ENCODE results near the gene STAC3. TPM values are rescaled to one million over a fixed set of nuclear protein-coding genes. Genes with fewer than 3 reads are reported as not detected.

STAC3 gene
- total RNA-seq (2021) = 3.2 to 3.4 TPM (median 3.3 TPM) in 3 replicates
- percentile 41 among the genes with signal in this experiment for Bru-seq, nascent RNA
- long read RNA-seq, experiment 1, partial matches to known transcripts = 0 of 2 reads
- long read RNA-seq, experiment 1, other reads (novel, unspliced or antisense) = 2 of 2 reads
- long read RNA-seq, experiment 2, partial matches to known transcripts = 2 of 2 reads
- long read RNA-seq, experiment 2, other reads (novel, unspliced or antisense) = 0 of 2 reads
- long read RNA-seq, experiment 3 = 0 reads

DNA sequence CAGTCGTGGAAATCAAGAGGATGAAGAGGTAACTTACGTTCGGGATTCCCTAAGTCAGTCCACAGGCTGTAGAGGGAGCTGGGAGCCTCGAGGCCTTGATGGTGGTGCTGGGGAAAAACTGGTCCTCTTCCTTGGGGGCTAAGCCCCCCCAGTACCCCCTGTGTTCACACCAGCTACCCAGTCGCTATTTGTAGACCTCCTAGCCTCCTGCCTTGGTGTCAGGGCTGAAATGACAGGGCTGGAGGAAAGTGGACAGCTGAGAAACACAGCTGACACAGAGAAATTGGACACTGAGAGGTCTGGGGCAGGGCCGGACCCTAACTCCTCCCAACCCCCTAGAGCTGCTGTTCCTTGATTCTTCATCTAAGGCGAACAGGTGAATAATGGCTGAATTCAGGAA lies at the start of gene STAC3:
Gene STAC3 (minus strand): TSS at position 232 of the 400 bp plus-strand sequence. CDS start 1,551 bp downstream, outside the sequence.
- ChIA-PET CTCF (interaction anchor here (0.8 to 18.5 kb wide), 17 partner anchors 8 to 209 kb away, joined by 3 to 660 read pairs (median 6); partner anchors contain the start of genes GLI1, INHBE and SHMT2), POLR2A (interaction anchor here (1.2 kb wide), 1 partner anchor 204 kb away, joined by 4 read pairs; the partner anchor contains the start of gene INHBE)
- Mint-ChIP-seq H3K36me3 (no peaks in the 10 kb centered on the region), H3K4me1 (peaks cover 40% of the 10 kb centered on the region), H3K27ac (no peak within 1 kb of the TSS), H3K27me3 (ENCODE audit: low read depth) (no peaks in the 10 kb centered on the region), H3K4me3 (no peak within 1 kb of the TSS), H3K9me3 (no peaks in the 10 kb centered on the region)
- TF ChIP-seq, protein P1, sequence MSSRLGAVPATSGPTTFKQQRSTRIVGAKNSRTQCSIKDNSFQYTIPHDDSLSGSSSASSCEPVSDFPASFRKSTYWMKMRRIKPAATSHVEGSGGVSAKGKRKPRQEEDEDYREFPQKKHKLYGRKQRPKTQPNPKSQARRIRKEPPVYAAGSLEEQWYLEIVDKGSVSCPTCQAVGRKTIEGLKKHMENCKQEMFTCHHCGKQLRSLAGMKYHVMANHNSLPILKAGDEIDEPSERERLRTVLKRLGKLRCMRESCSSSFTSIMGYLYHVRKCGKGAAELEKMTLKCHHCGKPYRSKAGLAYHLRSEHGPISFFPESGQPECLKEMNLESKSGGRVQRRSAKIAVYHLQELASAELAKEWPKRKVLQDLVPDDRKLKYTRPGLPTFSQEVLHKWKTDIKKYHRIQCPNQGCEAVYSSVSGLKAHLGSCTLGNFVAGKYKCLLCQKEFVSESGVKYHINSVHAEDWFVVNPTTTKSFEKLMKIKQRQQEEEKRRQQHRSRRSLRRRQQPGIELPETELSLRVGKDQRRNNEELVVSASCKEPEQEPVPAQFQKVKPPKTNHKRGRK (CRISPR knock-in tag; IDR thresholded peaks at IDR 0.05; ENCODE audit: borderline replicate concordance) = no peak
- TF ChIP-seq SP1 (CRISPR knock-in tag; conservative IDR thresholded peaks at IDR 0.05) (no peak), SMAD3 (CRISPR knock-in tag; IDR thresholded peaks at IDR 0.05; ENCODE audit: borderline replicate concordance) (no peak), FOXK1 (CRISPR knock-in tag; IDR thresholded peaks at IDR 0.05) (no peak), ZBTB21 (CRISPR knock-in tag; IDR thresholded peaks at IDR 0.05; ENCODE audit: borderline replicate concordance) (no peak), GTF2I (CRISPR knock-in tag; conservative IDR thresholded peaks at IDR 0.05) (no peak), ZNF219 (CRISPR knock-in tag; IDR thresholded peaks at IDR 0.05; ENCODE audit: borderline replicate concordance) (no peak), CREB1 (CRISPR knock-in tag; IDR thresholded peaks at IDR 0.05) (no peak)
- TF ChIP-seq, protein P2, sequence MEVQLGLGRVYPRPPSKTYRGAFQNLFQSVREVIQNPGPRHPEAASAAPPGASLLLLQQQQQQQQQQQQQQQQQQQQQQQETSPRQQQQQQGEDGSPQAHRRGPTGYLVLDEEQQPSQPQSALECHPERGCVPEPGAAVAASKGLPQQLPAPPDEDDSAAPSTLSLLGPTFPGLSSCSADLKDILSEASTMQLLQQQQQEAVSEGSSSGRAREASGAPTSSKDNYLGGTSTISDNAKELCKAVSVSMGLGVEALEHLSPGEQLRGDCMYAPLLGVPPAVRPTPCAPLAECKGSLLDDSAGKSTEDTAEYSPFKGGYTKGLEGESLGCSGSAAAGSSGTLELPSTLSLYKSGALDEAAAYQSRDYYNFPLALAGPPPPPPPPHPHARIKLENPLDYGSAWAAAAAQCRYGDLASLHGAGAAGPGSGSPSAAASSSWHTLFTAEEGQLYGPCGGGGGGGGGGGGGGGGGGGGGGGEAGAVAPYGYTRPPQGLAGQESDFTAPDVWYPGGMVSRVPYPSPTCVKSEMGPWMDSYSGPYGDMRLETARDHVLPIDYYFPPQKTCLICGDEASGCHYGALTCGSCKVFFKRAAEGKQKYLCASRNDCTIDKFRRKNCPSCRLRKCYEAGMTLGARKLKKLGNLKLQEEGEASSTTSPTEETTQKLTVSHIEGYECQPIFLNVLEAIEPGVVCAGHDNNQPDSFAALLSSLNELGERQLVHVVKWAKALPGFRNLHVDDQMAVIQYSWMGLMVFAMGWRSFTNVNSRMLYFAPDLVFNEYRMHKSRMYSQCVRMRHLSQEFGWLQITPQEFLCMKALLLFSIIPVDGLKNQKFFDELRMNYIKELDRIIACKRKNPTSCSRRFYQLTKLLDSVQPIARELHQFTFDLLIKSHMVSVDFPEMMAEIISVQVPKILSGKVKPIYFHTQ (CRISPR knock-in tag; IDR thresholded peaks at IDR 0.05) = no peak
- TF ChIP-seq, protein P3, sequence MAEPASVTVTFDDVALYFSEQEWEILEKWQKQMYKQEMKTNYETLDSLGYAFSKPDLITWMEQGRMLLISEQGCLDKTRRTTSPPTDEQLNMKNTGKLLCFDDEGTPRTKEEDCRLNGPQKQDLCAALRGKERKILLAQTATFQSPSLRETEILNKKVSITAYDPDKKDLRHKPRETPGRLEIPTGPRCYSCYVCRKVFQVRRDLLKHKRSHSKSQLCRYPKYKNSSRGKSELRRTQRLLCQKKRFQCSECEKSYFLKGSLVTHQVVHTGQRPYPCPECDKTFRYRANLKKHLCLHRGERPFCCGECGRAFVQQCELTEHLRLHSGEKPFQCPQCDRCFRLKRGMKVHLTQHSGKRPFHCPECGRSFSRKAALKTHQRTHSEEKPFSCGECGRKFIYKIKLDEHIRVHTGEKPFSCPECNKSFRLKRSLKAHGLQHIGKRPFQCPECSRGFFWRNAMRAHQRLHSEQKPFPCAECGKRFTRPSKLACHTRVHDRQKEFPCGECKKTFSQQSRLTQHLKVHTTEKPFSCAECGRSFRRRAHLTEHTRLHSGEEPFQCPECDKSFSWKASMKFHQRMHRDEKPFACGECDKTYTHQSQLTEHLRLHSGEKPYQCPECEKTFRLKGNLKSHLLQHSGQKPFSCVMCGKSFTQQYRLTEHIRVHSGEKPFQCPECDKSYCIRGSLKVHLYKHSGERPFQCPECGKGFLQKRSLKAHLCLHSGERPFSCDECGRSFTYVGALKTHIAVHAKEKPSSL (CRISPR knock-in tag; conservative IDR thresholded peaks at IDR 0.05) = no peak
- TF ChIP-seq, protein P4, sequence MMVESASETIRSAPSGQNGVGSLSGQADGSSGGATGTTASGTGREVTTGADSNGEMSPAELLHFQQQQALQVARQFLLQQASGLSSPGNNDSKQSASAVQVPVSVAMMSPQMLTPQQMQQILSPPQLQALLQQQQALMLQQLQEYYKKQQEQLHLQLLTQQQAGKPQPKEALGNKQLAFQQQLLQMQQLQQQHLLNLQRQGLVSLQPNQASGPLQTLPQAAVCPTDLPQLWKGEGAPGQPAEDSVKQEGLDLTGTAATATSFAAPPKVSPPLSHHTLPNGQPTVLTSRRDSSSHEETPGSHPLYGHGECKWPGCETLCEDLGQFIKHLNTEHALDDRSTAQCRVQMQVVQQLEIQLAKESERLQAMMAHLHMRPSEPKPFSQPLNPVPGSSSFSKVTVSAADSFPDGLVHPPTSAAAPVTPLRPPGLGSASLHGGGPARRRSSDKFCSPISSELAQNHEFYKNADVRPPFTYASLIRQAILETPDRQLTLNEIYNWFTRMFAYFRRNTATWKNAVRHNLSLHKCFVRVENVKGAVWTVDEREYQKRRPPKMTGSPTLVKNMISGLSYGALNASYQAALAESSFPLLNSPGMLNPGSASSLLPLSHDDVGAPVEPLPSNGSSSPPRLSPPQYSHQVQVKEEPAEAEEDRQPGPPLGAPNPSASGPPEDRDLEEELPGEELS (CRISPR knock-in tag; IDR thresholded peaks at IDR 0.05) = no peak
- TF ChIP-seq, protein P5, sequence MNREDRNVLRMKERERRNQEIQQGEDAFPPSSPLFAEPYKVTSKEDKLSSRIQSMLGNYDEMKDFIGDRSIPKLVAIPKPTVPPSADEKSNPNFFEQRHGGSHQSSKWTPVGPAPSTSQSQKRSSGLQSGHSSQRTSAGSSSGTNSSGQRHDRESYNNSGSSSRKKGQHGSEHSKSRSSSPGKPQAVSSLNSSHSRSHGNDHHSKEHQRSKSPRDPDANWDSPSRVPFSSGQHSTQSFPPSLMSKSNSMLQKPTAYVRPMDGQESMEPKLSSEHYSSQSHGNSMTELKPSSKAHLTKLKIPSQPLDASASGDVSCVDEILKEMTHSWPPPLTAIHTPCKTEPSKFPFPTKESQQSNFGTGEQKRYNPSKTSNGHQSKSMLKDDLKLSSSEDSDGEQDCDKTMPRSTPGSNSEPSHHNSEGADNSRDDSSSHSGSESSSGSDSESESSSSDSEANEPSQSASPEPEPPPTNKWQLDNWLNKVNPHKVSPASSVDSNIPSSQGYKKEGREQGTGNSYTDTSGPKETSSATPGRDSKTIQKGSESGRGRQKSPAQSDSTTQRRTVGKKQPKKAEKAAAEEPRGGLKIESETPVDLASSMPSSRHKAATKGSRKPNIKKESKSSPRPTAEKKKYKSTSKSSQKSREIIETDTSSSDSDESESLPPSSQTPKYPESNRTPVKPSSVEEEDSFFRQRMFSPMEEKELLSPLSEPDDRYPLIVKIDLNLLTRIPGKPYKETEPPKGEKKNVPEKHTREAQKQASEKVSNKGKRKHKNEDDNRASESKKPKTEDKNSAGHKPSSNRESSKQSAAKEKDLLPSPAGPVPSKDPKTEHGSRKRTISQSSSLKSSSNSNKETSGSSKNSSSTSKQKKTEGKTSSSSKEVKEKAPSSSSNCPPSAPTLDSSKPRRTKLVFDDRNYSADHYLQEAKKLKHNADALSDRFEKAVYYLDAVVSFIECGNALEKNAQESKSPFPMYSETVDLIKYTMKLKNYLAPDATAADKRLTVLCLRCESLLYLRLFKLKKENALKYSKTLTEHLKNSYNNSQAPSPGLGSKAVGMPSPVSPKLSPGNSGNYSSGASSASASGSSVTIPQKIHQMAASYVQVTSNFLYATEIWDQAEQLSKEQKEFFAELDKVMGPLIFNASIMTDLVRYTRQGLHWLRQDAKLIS (CRISPR knock-in tag; IDR thresholded peaks at IDR 0.05; ENCODE audit: borderline replicate concordance) = no peak
- TF ChIP-seq, protein P6, sequence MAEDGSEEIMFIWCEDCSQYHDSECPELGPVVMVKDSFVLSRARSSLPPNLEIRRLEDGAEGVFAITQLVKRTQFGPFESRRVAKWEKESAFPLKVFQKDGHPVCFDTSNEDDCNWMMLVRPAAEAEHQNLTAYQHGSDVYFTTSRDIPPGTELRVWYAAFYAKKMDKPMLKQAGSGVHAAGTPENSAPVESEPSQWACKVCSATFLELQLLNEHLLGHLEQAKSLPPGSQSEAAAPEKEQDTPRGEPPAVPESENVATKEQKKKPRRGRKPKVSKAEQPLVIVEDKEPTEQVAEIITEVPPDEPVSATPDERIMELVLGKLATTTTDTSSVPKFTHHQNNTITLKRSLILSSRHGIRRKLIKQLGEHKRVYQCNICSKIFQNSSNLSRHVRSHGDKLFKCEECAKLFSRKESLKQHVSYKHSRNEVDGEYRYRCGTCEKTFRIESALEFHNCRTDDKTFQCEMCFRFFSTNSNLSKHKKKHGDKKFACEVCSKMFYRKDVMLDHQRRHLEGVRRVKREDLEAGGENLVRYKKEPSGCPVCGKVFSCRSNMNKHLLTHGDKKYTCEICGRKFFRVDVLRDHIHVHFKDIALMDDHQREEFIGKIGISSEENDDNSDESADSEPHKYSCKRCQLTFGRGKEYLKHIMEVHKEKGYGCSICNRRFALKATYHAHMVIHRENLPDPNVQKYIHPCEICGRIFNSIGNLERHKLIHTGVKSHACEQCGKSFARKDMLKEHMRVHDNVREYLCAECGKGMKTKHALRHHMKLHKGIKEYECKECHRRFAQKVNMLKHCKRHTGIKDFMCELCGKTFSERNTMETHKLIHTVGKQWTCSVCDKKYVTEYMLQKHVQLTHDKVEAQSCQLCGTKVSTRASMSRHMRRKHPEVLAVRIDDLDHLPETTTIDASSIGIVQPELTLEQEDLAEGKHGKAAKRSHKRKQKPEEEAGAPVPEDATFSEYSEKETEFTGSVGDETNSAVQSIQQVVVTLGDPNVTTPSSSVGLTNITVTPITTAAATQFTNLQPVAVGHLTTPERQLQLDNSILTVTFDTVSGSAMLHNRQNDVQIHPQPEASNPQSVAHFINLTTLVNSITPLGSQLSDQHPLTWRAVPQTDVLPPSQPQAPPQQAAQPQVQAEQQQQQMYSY (CRISPR knock-in tag; IDR thresholded peaks at IDR 0.05) = no peak
- TF ChIP-seq, protein P7, sequence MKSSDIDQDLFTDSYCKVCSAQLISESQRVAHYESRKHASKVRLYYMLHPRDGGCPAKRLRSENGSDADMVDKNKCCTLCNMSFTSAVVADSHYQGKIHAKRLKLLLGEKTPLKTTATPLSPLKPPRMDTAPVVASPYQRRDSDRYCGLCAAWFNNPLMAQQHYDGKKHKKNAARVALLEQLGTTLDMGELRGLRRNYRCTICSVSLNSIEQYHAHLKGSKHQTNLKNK (CRISPR knock-in tag; IDR thresholded peaks at IDR 0.05) = no peak
- ATAC-seq = no peak
- no peak for DNase-seq (ENCODE audit: low spot score)
